CD14-positive monocyte (primary cell): ENCODE measurements around the gene TMEM178B. TPM values are rescaled to one million over a fixed set of nuclear protein-coding genes. Genes with fewer than 3 reads are reported as not detected.

Experiments used
- DNase-seq, 3 donors: peaks; one replicate each; pipeline ENCODE4 v3.0.0-alpha.2; 2011 to 2022
- H2AFZ ChIP-seq: 2 replicates; pipeline ENCODE4 v1.6.0; 2012; ENCODE audit warnings: mild to moderate bottlenecking, low read depth, low read length, inconsistent platforms; ENCODE audit not compliant: insufficient read depth, poor library complexity, severe bottlenecking
- H3K27ac ChIP-seq, 2 donors: 1 replicate in 1 of 2; 2 replicates in 1 of 2; pipeline ENCODE4 v1.5.1; 2012 to 2013; ENCODE audit warnings: low read length in 2 of 2, control low read depth in 1 of 2, inconsistent platforms in 1 of 2, low read depth in 1 of 2, mild to moderate bottlenecking in 1 of 2
- H3K27me3 ChIP-seq, 2 donors: one replicate each; pipeline versions ENCODE4 v1.6.0 to v1.6.1; 2011 to 2013; ENCODE audit warnings: low read length in 2 of 2; ENCODE audit not compliant: control insufficient read depth in 2 of 2, insufficient read depth in 2 of 2
- H3K36me3 ChIP-seq, 2 donors: replicated peaks in 1 of 2; 1 replicate in 1 of 2; 2 replicates in 1 of 2; pipeline versions ENCODE4 v1.5.1 to v1.6.1; 2012 to 2013; ENCODE audit warnings: low read length in 2 of 2, control low read depth in 1 of 2, inconsistent platforms in 1 of 2, mild to moderate bottlenecking in 1 of 2; ENCODE audit not compliant: insufficient read depth in 2 of 2, control insufficient read depth in 1 of 2
- H3K4me1 ChIP-seq, 2 donors: 1 replicate in 1 of 2; 2 replicates in 1 of 2; pipeline versions ENCODE4 v1.5.1 to v1.6.1; 2012 to 2013; ENCODE audit warnings: low read length in 2 of 2, control low read depth in 1 of 2, inconsistent platforms in 1 of 2, mild to moderate bottlenecking in 1 of 2, moderate library complexity in 1 of 2; ENCODE audit not compliant: insufficient read depth in 2 of 2, control insufficient read depth in 1 of 2
- H3K4me2 ChIP-seq: replicated peaks from 2 replicates; pipeline ENCODE3; 2012; ENCODE audit warnings: low read length, moderate library complexity, mild to moderate bottlenecking; ENCODE audit not compliant: poor library complexity, severe bottlenecking; ENCODE audit errors: extremely low read depth
- H3K4me3 ChIP-seq, 3 experiments: fragments of 200-600 bp in 1 of 3; sonication (generic) in 1 of 3; replicated peaks in 1 of 3; 1 replicate in 2 of 3; 2 replicates in 1 of 3; pipeline ENCODE4 v1.5.1; 2011 to 2013; ENCODE audit warnings: low read length in 3 of 3, mild to moderate bottlenecking in 3 of 3, control low read depth in 2 of 3, low read depth in 2 of 3, inconsistent platforms in 1 of 3, moderate library complexity in 1 of 3
- H3K79me2 ChIP-seq: 2 replicates; pipeline ENCODE4 v1.6.0; 2012; ENCODE audit warnings: mild to moderate bottlenecking, control low read depth, inconsistent platforms, low read length, moderate library complexity; ENCODE audit not compliant: insufficient read depth
- H3K9ac ChIP-seq: 2 replicates; pipeline ENCODE4 v1.6.0; 2017; ENCODE audit warnings: low read length, mild to moderate bottlenecking; ENCODE audit not compliant: insufficient read depth, poor library complexity, severe bottlenecking
- H3K9me3 ChIP-seq, 2 donors: replicated peaks in 1 of 2; 1 replicate in 1 of 2; 2 replicates in 1 of 2; pipeline versions ENCODE4 v1.5.1 to v1.6.1; 2012 to 2013; ENCODE audit warnings: low read length in 2 of 2, control low read depth in 1 of 2; ENCODE audit not compliant: control insufficient read depth in 1 of 2, insufficient read depth in 1 of 2
- H4K20me1 ChIP-seq: 2 replicates; pipeline ENCODE4 v1.6.0; 2012; ENCODE audit warnings: mild to moderate bottlenecking, low read length, control low read depth, moderate library complexity; ENCODE audit not compliant: insufficient read depth
- H3K27ac Mint-ChIP-seq, 7 donors: one replicate each; pipeline ENCODE4 v1.8.0; 2020; ENCODE audit warnings: mild to moderate bottlenecking in 7 of 7, mixed read lengths in 7 of 7, moderate library complexity in 6 of 7, inconsistent platforms in 2 of 7
- H3K27me3 Mint-ChIP-seq, 3 donors: one replicate each; pipeline ENCODE4 v1.8.0; 2021 to 2022; ENCODE audit warnings: low read depth in 3 of 3, mild to moderate bottlenecking in 3 of 3, mixed read lengths in 3 of 3, moderate library complexity in 3 of 3, inconsistent platforms in 1 of 3
- H3K36me3 Mint-ChIP-seq, 2 donors: one replicate each; pipeline ENCODE4 v1.8.0; 2020; ENCODE audit warnings: mixed read lengths in 2 of 2, inconsistent platforms in 1 of 2, mild to moderate bottlenecking in 1 of 2
- H3K4me1 Mint-ChIP-seq: one replicate; pipeline ENCODE4 v1.8.0; 2020; ENCODE audit warnings: mild to moderate bottlenecking, mixed read lengths
- H3K4me3 Mint-ChIP-seq, 2 donors: one replicate each; pipeline ENCODE4 v1.8.0; 2020; ENCODE audit warnings: mild to moderate bottlenecking in 2 of 2, mixed read lengths in 2 of 2, moderate library complexity in 1 of 2
- H3K9me3 Mint-ChIP-seq, 7 donors: one replicate each; pipeline ENCODE4 v1.8.0; 2020 to 2022; ENCODE audit warnings: mixed read lengths in 7 of 7, mild to moderate bottlenecking in 6 of 7, moderate library complexity in 6 of 7, inconsistent platforms in 2 of 7
- WGBS: methylation state at CpG from one replicate; pipeline ENCODE4 v1.1.5; 2013; ENCODE audit warnings: missing lambda C conversion rate; ENCODE audit not compliant: insufficient coverage; 5-methylcytosine and 5-hydroxymethylcytosine counted together
- intact Hi-C, 2 donors: fragments of 100-400 bp; cut with micrococcal nuclease; formaldehyde crosslinking; loops; one replicate each; pipeline versions ENCODE4 v1.15.0 to v1.15.1; 2023
- polyA plus RNA-seq, 3 donors: library from polyadenylated mRNA; depleted of rRNA in 1 of 3; unstranded in 2 of 3; stranded (reverse) in 1 of 3; fragments of 300-500 nt in 2 of 3; fragments of >200 nt in 1 of 3; fragmentation: Illumina TruSeq in 2 of 3; gene quantifications; 1 replicate in 2 of 3; 2 replicates in 1 of 3; pipeline ENCODE4 v1.2.3, GENCODE V29; 2012 to 2021
- TF ChIP-seq, protein P1 (sequence below): fragments of 200-600 bp; IDR thresholded peaks from one replicate; pipeline ENCODE4 v1.8.0; 2022; ENCODE audit warnings: antibody characterized with exemption, mild to moderate bottlenecking

TMEM178B gene
- polyA plus RNA-seq, 3 donors = not detected

DNA sequence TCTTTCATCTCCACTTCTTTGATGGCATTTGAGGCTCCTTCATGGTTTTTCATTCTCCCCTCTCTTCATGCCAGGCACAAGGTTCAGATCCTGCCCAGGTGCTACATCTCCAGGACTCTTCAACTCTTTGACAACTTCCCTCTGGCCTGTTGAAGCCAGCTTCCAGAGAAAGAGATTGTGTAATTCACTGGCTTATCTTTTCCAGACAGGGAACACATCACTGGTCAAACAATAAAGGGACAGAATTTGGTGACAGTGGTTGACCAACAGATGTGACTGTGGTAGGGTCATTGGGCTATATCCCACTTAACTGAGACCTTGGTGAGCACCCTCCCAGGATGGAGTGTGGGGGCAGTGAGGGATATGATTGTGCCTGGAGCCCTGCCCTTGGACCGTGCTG is 365.9 kb downstream of the TMEM178B start:
- H3K4me1 Mint-ChIP-seq = no peaks in the 10 kb centered on the region
- Histone ChIP-seq H3K27ac (no peak overlapping the region), H3K9me3 (no peaks in the 10 kb centered on the region), H4K20me1 (no peaks in the 10 kb centered on the region), H3K36me3 (no peaks in the 10 kb centered on the region), H3K27me3 (no peaks in the 10 kb centered on the region), H3K9ac (no peak overlapping the region), H2AFZ (no peak overlapping the region), H3K4me2 (no peak overlapping the region), H3K4me3 (no peak overlapping the region), H3K4me1 (no peaks in the 10 kb centered on the region), H3K79me2 (no peaks in the 10 kb centered on the region)
- intact Hi-C loops = no loop called here
- H3K36me3 Mint-ChIP-seq = no peaks in the 10 kb centered on the region
- peaks cover 0 to 1% (median 0%) of the 10 kb centered on the region in 7 donors for H3K9me3 Mint-ChIP-seq
- H3K27me3 Mint-ChIP-seq = peaks cover 2 to 11% (median 3%) of the 10 kb centered on the region in 3 donors
- H3K4me3 Mint-ChIP-seq = no peak overlapping the region
- DNase-seq = no peak
- no peak overlapping the region for H3K27ac Mint-ChIP-seq
- TF ChIP-seq, protein P1, sequence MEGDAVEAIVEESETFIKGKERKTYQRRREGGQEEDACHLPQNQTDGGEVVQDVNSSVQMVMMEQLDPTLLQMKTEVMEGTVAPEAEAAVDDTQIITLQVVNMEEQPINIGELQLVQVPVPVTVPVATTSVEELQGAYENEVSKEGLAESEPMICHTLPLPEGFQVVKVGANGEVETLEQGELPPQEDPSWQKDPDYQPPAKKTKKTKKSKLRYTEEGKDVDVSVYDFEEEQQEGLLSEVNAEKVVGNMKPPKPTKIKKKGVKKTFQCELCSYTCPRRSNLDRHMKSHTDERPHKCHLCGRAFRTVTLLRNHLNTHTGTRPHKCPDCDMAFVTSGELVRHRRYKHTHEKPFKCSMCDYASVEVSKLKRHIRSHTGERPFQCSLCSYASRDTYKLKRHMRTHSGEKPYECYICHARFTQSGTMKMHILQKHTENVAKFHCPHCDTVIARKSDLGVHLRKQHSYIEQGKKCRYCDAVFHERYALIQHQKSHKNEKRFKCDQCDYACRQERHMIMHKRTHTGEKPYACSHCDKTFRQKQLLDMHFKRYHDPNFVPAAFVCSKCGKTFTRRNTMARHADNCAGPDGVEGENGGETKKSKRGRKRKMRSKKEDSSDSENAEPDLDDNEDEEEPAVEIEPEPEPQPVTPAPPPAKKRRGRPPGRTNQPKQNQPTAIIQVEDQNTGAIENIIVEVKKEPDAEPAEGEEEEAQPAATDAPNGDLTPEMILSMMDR = no peak
- WGBS = no CpG with 5 or more reads among the region's 1 CpG

DNA sequence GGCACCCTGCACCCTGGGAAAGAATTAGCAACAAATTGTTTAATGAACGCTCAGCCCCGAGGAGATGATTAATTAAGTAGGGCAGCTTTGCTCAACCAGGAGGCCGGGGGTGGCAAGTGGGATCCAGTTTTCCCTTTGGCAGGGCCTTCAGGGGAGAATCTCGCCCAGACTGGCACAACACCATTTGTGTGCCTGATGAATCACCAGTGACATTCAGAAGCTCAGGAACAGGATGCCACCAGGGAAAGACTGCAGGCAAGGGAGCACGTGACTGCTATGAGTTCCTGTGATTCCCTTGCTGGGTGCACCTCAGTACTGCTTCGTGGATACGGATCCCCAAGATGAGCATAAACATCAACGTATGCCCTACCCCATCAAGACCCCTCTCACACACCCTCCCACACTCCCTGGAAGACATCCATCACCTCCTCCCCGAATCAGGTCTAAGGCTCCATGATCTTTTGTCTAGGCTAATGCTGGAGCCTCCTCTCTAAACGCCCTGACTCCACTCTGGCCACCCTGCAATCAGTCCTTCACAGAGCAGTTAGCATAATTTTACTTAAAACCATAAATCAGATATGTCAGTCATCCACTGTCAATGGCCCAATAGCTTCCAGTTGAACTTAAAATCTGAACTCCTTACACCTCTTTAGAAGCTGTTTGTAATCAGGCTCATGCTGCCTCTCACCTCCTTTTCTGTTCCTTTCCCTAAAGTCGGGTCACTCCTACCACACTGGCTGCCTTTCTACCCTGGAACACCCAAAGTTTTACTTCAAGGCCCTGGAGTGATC is 368.2 kb downstream of the TMEM178B start:
- 88% methylated on average over 11 of the region's 11 CpGs for WGBS
- H3K27ac Mint-ChIP-seq = no peak overlapping the region

More for the DNA sequence above, 368.2 kb downstream of the TMEM178B start:
- no peak overlapping the region for H3K4me2 ChIP-seq
- H4K20me1 ChIP-seq = no peaks in the 10 kb centered on the region
- Mint-ChIP-seq H3K9me3 (peaks cover 0 to 2% (median 0%) of the 10 kb centered on the region in 7 donors), H3K4me1 (no peaks in the 10 kb centered on the region), H3K27me3 (peaks cover 4 to 11% (median 4%) of the 10 kb centered on the region in 3 donors), H3K4me3 (no peak overlapping the region), H3K36me3 (no peaks in the 10 kb centered on the region)
- TF ChIP-seq, protein P1 = no peak
- DNase-seq = no peak
- no peak overlapping the region for H2AFZ ChIP-seq
- H3K4me1 ChIP-seq = no peaks in the 10 kb centered on the region
- H3K27me3 ChIP-seq = peaks cover 0 to 2% of the 10 kb centered on the region in 2 donors
- no peak overlapping the region for H3K27ac ChIP-seq
- H3K9me3 ChIP-seq = no peaks in the 10 kb centered on the region
- no peak overlapping the region for H3K9ac ChIP-seq
- intact Hi-C loops = no loop called here
- H3K4me3 ChIP-seq = no peak overlapping the region
- H3K36me3 ChIP-seq = no peaks in the 10 kb centered on the region
- H3K79me2 ChIP-seq = no peaks in the 10 kb centered on the region
